Measurements from ENCODE around the gene RASGRP2.

Gene RASGRP2

GRCh38 chr11:64739871-64740270 is 4.1 kb downstream of the RASGRP2 start:
- DNase-seq = no peak

GRCh38 chr11:64736654-64737053 is 7.3 kb downstream of the RASGRP2 start:
- no peak for DNase-seq

DNA sequence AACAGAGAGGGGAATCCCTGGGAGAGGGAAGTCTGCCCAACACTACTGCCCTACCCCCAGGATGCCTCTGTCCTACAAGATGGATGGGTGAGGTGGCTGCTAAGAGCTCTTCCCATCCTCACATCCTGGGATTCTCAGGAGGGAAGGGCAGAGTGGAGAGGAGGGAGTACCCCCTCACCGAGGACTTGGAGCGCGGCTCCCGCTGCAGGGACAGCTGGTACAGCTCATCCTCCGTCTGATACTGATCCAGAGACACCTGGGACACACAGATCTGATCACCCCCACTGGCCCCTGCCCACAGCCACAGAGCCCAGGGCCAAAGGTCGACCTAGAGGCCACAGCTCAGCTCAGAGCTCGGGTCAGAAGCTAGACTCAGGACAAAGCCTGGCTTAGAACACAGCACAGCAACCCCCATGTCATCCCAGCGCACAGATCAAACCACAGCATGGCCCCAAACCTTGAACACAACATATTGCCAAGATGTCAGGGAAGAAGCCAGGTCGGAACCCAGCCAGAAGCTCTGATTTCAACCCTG is 8.2 kb downstream of the RASGRP2 start:
- DNase-seq = no peak

- DNase-seq = no peak
Measured at GRCh38 chr11:64734811-64735724, 8.9 kb downstream of the RASGRP2 start.

- DNase-seq = no peak
Measured at GRCh38 chr11:64731601-64732000, 12.3 kb downstream of the RASGRP2 start.

GRCh38 chr11:64729851-64730382 is 14.0 kb downstream of the RASGRP2 start:
- DNase-seq = peak; percentile 38

GRCh38 chr11:64728757-64729365 is 15.1 kb downstream of the RASGRP2 start:
- DNase-seq = no peak

DNA sequence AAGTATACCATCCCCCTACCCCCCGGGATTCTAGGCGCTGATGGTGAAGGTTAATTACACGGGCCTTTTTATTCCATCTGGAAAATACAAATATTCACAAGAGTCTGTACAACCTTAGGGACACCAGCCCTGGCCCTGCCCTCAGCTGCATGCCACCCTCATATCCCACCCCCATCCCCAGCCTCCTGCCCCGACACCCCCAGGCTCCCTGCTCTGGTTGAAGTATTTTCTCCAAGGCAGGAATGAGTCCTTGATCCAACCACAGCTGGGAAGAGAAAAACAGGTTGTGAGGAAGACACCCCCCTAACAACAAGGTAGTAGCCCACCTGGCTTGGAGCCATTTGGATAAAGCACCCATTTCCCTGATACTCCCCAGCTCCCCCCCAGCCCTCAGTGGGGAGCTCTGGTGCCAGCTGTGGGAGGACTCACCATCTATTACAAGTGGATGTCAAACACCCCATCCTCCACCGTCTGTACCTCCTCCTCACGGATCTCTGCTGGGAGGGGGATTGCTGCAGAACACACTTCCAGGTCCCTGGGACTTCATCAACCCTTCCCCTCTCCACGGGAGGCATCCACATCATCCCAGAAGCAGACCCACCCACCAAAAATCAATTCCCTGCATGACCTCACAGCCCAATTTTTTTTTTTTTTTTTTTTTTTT is 16.9 kb downstream of the RASGRP2 start:
- DNase-seq = no peak

DNA sequence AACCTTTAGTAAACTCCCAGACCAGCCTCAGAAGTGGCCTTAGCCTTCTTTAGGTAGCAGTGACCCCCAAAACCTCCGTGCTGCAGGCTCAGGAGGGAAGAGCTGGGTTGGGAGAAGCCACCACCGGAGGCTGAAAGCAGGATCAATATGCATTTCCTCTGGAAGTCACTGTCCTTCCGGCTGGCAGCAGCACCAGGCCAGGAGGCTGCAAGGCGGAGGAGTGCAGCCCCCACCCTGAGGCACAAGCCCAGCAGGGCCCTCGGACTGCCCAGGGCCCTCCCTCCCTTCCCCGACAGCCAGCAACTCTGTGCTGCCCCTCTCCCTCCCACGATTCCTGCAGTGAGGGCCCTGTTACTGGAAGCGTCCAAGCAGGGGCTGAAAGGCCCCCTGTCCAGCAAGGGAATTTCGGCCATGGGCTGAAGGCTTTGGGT is 17.7 kb downstream of the RASGRP2 start:
- no peak for DNase-seq

DNA sequence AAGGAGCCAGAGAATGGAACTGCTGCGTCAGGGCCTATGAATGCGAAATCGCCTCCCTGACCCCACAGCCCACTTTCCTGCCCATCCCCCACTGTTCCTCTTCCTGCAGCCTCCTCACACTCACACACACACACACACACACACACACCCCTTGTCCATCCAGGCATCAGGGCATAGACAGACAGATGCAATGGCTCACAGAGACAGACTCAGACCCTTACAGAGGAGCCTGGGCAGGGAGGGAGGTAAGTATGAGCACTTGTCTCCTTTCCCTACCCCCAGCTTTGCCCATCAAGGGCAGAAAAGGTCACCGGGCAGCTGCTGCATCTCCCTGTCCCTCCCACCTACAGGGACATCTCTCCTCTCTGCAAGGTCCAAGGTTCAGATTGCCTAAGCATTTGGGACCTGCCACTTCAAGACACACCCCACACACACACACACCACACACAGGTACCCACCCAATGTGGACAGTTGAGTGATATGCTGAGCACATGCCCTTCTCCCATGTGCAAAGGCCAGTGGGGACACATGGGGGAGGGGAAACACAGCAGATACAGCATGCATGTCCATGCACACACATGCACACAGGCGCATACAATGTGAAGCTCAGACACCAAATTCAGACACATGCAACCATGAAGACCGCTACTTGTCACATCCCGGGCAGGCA is 18.9 kb downstream of the RASGRP2 start:
- DNase-seq = no peak

DNA sequence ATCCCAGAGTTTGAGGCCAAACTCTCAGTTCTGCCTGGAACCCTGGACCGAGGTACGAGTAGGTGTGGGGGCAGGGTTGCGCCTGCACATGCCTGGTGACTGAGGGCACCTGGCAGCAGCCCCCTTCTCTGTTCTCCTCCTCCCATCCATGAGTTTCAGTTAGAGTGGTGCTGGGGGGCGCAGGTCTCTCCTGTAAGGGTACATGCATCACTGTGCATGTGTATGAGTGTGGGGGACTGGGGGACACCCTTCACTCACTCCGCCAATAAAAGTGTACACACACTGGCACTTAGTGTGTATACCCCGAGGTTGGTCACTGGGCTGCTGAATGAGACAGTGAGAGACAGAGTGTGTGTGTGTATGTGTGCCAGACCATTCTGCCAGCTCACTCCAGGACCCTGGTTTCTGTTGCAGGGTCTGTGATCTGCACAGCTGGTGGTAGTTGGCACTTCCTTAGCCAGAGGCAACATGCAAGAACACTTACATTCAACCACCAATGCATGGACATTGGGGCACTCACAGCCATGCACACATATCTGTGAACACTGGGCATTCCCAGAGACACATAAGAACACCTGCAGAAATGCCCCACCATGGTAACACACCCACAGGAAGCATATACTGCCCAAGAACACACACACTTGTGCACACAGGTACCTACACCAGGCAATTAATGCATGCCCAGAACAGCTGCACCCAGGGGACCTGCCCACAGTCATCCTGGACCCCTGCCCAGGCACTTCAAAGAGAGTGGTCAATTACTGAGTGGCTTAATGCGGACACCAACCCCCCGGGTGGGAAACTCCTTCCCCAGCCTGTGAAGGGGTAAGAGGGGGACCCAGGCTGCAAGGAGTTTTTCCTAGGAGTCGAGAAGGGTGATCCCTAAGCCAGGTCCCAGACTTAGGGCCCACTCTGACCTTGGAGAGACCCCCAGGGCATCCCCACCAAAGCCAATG is 19.8 kb downstream of the RASGRP2 start:
- no peak for DNase-seq

GRCh38 chr11:64723117-64723906 is 20.6 kb downstream of the RASGRP2 start, which contains the start of gene NRXN2:
TSS of gene NRXN2 (minus strand) at chr11:64723197. CDS start at chr11:64713699, 9,498 bp downstream.
- peak; percentile 93 for DNase-seq

- no peak for DNase-seq
Measured at GRCh38 chr11:64722141-64723065, 21.5 kb downstream of the RASGRP2 start.

DNA sequence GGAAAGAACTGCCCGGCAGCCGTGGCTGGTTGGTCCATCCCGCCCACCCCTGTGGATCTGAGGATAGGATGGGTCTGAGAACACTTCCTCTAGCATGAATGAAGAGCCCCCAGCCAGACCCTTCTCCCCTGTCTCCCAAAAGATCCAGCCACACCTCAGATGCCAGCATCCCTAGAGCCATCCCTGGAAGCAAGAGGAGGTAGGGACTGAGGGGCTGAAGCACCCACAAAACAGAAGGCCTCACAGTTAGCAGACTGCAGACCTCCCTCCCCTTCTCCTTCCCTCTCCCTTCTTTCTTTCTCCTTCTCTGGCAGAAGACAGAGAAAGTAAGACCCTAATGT is 22.6 kb downstream of the RASGRP2 start:
- DNase-seq = no peak

- no peak for DNase-seq
Measured at GRCh38 chr11:64720640-64721358, 23.1 kb downstream of the RASGRP2 start.

- DNase-seq = no peak
Measured at GRCh38 chr11:64720167-64720566, 23.8 kb downstream of the RASGRP2 start.

- DNase-seq = no peak
Measured at GRCh38 chr11:64719406-64719805, 24.5 kb downstream of the RASGRP2 start.

GRCh38 chr11:64718780-64719124 is 25.2 kb downstream of the RASGRP2 start:
- no peak for DNase-seq

All from RPMI8226 (cell line).